Hepatocyte (in vitro differentiated cells): Measurements from ENCODE around the gene GCNT4. TPM values are rescaled to one million over a fixed set of nuclear protein-coding genes. Genes with fewer than 3 reads are reported as not detected.

ENCODE experiments used
- DNase-seq: peaks from one replicate; pipeline ENCODE4 v3.0.0-alpha.2; 2016; ENCODE audit warnings: low spot score
- H2AFZ ChIP-seq: fragments of 200-600 bp; sonication (generic); 2 replicates; pipeline ENCODE4 v1.6.0; 2016; ENCODE audit warnings: antibody characterized with exemption, mild to moderate bottlenecking
- H3K27ac ChIP-seq: fragments of 200-600 bp; sonication (generic); 2 replicates; pipeline ENCODE4 v1.5.1; 2016; ENCODE audit warnings: mild to moderate bottlenecking
- H3K27me3 ChIP-seq: fragments of 200-600 bp; sonication (generic); 2 replicates; pipeline ENCODE4 v1.6.1; 2016
- H3K36me3 ChIP-seq: fragments of 200-600 bp; sonication (generic); replicated peaks from 2 replicates; pipeline ENCODE4 v1.5.1; 2016; ENCODE audit warnings: low read depth; ENCODE audit not compliant: insufficient read depth
- H3K4me1 ChIP-seq: fragments of 200-600 bp; sonication (generic); 2 replicates; pipeline ENCODE4 v1.5.1; 2016; ENCODE audit warnings: mild to moderate bottlenecking, moderate library complexity; ENCODE audit not compliant: insufficient read depth
- H3K4me2 ChIP-seq: fragments of 200-600 bp; sonication (generic); 2 replicates; pipeline ENCODE4 v1.6.0; 2016
- H3K4me3 ChIP-seq: fragments of 200-600 bp; sonication (generic); 2 replicates; pipeline ENCODE4 v1.5.1; 2016; ENCODE audit warnings: mild to moderate bottlenecking
- H3K79me2 ChIP-seq: fragments of 200-600 bp; sonication (generic); 2 replicates; pipeline ENCODE4 v1.6.0; 2017; ENCODE audit warnings: mild to moderate bottlenecking
- H3K9me2 ChIP-seq: fragments of 200-600 bp; sonication (generic); replicated peaks from 2 replicates; pipeline ENCODE4 v1.6.0; 2017; ENCODE audit warnings: mild to moderate bottlenecking; ENCODE audit not compliant: insufficient read depth
- H3K9me3 ChIP-seq: fragments of 200-600 bp; sonication (generic); 2 replicates; pipeline ENCODE4 v1.5.1; 2016; ENCODE audit warnings: low read depth, mild to moderate bottlenecking
- H4K20me1 ChIP-seq: fragments of 200-600 bp; sonication (generic); 2 replicates; pipeline ENCODE4 v1.6.0; 2016; ENCODE audit warnings: mild to moderate bottlenecking; ENCODE audit not compliant: insufficient read depth, poor library complexity, severe bottlenecking
- EZH2 ChIP-seq: fragments of 200-600 bp; sonication (generic); IDR thresholded peaks from 2 replicates; pipeline ENCODE4 v1.6.1; 2016; ENCODE audit warnings: antibody characterized with exemption, mild to moderate bottlenecking, borderline replicate concordance
- EZH2phosphoT487 ChIP-seq: fragments of 200-600 bp; sonication (generic); IDR thresholded peaks from one replicate; pipeline ENCODE4 v1.6.1; 2018; ENCODE audit warnings: antibody characterized with exemption, mild to moderate bottlenecking, low read depth, moderate library complexity; ENCODE audit not compliant: unreplicated experiment, severe bottlenecking
- WGBS: methylation state at CpG from one replicate; pipeline ENCODE4 v1.1.6; 2016; ENCODE audit warnings: low lambda C conversion rate; ENCODE audit errors: missing lambda C conversion rate; 5-methylcytosine and 5-hydroxymethylcytosine counted together
- polyA plus RNA-seq: library from polyadenylated mRNA; unstranded; fragments of >200 nt; fragmentation: Nextera tagmentation; extraction: Ambion mirVana; gene quantifications from 2 replicates; pipeline ENCODE4 v1.2.1, GENCODE V29; 2016
- total RNA-seq: library from RNA; depleted of rRNA; stranded (reverse); fragments of >200 nt; gene quantifications from 2 replicates; pipeline ENCODE4 v1.2.3, GENCODE V29; 2014
- TF ChIP-seq, protein P1 (sequence below): fragments of 200-600 bp; sonication (generic); IDR thresholded peaks from 2 replicates; pipeline ENCODE4 v1.5.1; 2016; ENCODE audit warnings: antibody characterized with exemption, mild to moderate bottlenecking; ENCODE audit not compliant: poor library complexity

The GCNT4 gene
- total and polyA plus RNA-seq, 2 experiments from 2014 or later, result 1.5 to 8.3 TPM

DNA sequence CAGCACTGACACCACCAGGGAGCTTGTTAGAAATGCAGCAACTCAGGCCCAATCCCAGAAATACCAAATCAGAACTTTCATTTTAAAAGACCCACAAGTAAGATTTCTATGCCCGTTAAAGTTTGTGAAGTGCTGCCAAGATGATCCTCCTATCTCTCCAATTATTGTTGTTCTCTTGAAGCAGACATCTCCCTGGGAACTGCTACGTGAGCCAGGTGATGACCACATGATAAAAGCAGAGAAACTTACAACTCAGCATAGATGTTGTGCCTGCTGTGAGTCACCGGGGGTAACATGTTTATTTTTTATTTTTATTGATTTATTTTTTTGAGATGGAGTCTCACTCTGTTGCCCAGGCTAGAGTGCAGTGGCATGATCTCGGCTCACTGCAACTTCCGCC is 34.4 kb downstream of the GCNT4 start:
- Histone ChIP-seq H3K27me3 (no peaks in the 10 kb centered on the region), H3K4me3 (no peak overlapping the region), H4K20me1 (no peaks in the 10 kb centered on the region), H3K79me2 (no peaks in the 10 kb centered on the region), H3K4me2 (no peak overlapping the region), H3K36me3 (no peaks in the 10 kb centered on the region), H3K4me1 (no peaks in the 10 kb centered on the region), H3K27ac (no peak overlapping the region), H3K9me2 (no peaks in the 10 kb centered on the region), H3K9me3 (no peaks in the 10 kb centered on the region), H2AFZ (no peak overlapping the region)
- WGBS, result 89% methylated on average over 5 of the region's 5 CpGs
- TF ChIP-seq, protein P1, sequence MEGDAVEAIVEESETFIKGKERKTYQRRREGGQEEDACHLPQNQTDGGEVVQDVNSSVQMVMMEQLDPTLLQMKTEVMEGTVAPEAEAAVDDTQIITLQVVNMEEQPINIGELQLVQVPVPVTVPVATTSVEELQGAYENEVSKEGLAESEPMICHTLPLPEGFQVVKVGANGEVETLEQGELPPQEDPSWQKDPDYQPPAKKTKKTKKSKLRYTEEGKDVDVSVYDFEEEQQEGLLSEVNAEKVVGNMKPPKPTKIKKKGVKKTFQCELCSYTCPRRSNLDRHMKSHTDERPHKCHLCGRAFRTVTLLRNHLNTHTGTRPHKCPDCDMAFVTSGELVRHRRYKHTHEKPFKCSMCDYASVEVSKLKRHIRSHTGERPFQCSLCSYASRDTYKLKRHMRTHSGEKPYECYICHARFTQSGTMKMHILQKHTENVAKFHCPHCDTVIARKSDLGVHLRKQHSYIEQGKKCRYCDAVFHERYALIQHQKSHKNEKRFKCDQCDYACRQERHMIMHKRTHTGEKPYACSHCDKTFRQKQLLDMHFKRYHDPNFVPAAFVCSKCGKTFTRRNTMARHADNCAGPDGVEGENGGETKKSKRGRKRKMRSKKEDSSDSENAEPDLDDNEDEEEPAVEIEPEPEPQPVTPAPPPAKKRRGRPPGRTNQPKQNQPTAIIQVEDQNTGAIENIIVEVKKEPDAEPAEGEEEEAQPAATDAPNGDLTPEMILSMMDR, result no peak
- TF ChIP-seq EZH2phosphoT487 (no peak), EZH2 (no peak)
- no peak for DNase-seq

- DNase-seq, result no peak
- no peak overlapping the region for H3K4me3 ChIP-seq
- H3K4me1 ChIP-seq, result no peaks in the 10 kb centered on the region
- H3K27ac ChIP-seq, result no peak overlapping the region
- 94% methylated on average over 3 of the region's 3 CpGs for WGBS
- H3K9me3 ChIP-seq, result no peaks in the 10 kb centered on the region
- H3K9me2 ChIP-seq, result no peaks in the 10 kb centered on the region
- no peaks in the 10 kb centered on the region for H3K27me3 ChIP-seq
- no peaks in the 10 kb centered on the region for H4K20me1 ChIP-seq
- H2AFZ ChIP-seq, result no peak overlapping the region
- TF ChIP-seq EZH2 (no peak), EZH2phosphoT487 (no peak)
- TF ChIP-seq, protein P1, result no peak
- H3K4me2 ChIP-seq, result no peak overlapping the region
- H3K36me3 ChIP-seq, result no peaks in the 10 kb centered on the region
- H3K79me2 ChIP-seq, result no peaks in the 10 kb centered on the region
These were observed 35.5 kb downstream of the GCNT4 start for GRCh38 chr5:75016896-75017295.

DNA sequence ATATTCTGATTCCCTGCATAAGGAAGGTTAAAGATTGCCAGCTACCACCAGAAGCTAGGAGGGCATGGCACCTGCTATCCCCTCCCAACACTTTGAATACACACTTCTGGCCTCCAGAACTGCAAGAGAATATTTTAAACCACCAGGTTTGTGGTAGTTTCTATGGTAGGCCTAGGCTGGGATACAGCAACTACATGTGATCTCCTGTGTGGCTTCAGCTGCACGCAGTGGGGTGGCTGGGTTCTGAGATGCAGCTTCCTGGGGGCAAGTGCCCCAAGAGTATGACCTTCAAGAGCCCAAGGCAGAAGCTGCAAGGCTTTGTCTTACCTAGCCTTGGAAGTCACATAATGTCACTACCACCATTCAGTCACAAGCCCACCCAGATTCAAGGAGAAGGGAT is 39.6 kb downstream of the GCNT4 start:
- Histone ChIP-seq H3K9me2 (no peaks in the 10 kb centered on the region), H3K4me3 (no peak overlapping the region), H3K27me3 (no peaks in the 10 kb centered on the region), H3K4me1 (peaks cover 8% of the 10 kb centered on the region), H3K27ac (no peak overlapping the region), H2AFZ (no peak overlapping the region), H3K79me2 (no peaks in the 10 kb centered on the region), H3K4me2 (no peak overlapping the region), H3K36me3 (no peaks in the 10 kb centered on the region), H4K20me1 (no peaks in the 10 kb centered on the region), H3K9me3 (no peaks in the 10 kb centered on the region)
- no peak for DNase-seq
- TF ChIP-seq EZH2 (no peak), EZH2phosphoT487 (no peak)
- TF ChIP-seq, protein P1, result no peak
- WGBS, result 100% methylated on average over 1 of the region's 1 CpG

DNA sequence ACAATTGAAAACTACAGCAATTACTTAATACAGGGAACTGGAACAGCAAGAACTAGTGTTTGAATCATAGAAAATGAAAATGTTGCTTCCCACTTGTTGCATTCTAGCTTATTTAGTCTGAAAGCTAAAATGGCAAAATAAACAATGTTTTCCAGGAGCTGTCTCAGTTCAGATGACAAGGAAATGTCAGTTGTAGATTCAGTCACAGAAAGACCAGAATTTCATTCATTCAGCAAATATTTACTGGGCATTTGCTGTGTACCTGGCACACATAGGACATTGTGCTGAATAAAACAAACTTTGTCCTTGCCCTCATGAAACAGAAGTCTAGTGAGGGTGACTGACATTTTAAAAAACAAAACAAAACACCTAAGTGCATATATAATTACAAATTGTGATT is 41.5 kb downstream of the GCNT4 start:
- Histone ChIP-seq H3K79me2 (no peaks in the 10 kb centered on the region), H3K27ac (no peak overlapping the region), H2AFZ (no peak overlapping the region), H3K36me3 (no peaks in the 10 kb centered on the region), H3K4me1 (peaks cover 8% of the 10 kb centered on the region), H4K20me1 (no peaks in the 10 kb centered on the region), H3K4me2 (no peak overlapping the region), H3K27me3 (no peaks in the 10 kb centered on the region), H3K9me3 (peaks cover under 1% of the 10 kb centered on the region), H3K4me3 (no peak overlapping the region), H3K9me2 (no peaks in the 10 kb centered on the region)
- DNase-seq, result no peak
- TF ChIP-seq, protein P1, result no peak
- no peak for TF ChIP-seq EZH2
- no peak for TF ChIP-seq EZH2phosphoT487
